GM12891 (cell line): Measurements from ENCODE around the gene ANO7.

ENCODE experiments used
- POLR2A ChIP-seq: IDR thresholded peaks from 2 replicates; pipeline ENCODE4 v1.6.1; 2011; ENCODE audit warnings: low read depth, low read length, control low read depth
- POLR2AphosphoS5 ChIP-seq: IDR thresholded peaks from 2 replicates; pipeline ENCODE4 v1.6.1; 2011; ENCODE audit warnings: low read depth, low read length, control low read depth
- SPI1 ChIP-seq: IDR thresholded peaks from 2 replicates; pipeline ENCODE4 v1.6.1; 2011; ENCODE audit warnings: low read depth, low read length, control low read depth

DNA sequence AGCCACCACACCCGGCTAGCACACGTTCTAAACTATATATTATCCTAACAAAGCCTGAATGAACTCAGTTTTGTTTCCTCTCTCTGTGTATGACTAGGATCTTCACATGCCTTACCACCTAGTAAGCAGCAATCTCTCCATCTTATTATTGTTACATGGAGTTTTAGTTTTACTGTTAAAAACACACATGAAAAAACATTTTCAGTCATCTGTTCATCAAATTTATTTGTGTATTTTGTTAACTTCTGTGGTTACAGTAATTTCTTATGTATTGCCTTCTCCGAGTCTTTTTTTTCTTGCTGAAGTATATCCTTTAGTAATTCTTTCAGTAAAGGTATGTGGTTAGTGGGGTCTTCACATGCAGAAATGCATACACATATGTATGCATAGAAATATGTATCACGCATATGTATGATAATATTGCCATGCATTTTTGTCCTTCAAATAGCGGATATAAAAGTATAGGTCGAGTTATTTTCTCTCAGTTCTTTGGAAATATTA is 31.4 kb downstream of the ANO7 start:
- no peak for TF ChIP-seq POLR2A
- TF ChIP-seq SPI1: no peak
- no peak for TF ChIP-seq POLR2AphosphoS5
